ENCODE results near the gene HRH1.
"Not testable (repeated sequence)": the region's sequence is repeated elsewhere in the genome, so short reads cannot be mapped to it uniquely, and the experiment has no call there.

HRH1 gene

DNA sequence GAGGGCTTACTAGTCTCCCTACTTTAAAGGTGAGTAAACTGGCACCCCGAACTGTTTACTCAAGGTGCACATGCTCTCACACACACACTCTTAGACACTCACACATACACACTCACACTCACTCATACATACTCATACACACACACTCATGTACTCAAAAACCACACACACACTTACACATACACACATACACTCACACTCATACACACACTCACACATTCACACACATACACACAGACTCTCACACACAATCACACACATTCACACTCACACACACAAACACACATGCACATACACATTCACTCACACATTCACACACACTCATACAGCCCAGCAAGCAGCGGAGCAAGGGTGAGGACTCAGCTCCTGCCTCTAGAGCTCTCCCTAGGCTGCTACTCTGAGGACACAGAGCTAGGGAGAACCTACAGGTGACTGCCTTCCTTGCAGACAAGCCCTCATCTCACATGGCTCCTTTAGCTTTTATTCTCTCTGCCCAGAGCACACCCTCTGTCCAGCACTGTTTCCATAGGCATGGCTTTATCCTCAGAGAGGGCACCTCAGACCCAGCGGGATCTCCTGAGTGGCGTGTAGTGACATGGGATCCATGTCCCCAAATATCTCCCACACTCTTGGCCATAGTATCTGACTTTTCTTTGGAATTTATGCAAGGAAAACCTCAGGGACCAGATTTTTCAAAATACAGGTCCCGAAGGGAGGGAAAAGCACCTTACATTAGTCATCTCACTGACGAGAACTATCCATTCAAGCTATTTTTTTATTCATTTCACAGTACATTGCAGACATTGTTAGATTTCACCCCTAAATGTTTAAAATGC lies 91.8 kb downstream of the HRH1 start:
- no peak for DNase-seq

DNA sequence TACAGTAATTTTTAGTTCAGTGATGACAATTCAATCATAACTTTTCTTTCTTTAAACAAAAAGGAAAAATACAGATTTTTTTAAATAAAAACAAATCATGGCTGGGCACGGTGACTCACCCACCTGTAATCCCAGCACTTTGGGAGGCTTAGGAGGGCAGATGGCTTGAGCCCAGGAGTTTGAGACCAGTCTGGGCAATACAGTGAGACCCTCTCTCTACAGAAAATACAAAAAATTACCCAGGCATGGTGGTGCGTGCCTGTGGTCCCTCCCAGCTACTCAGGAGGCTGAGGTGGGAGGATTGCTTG lies 92.3 kb downstream of the HRH1 start:
- DNase-seq: no peak

- DNase-seq: peak; percentile 3
Observed at GRCh38 chr3:11247362-11247761, 93.1 kb downstream of the HRH1 start.

- no peak for DNase-seq
Observed at GRCh38 chr3:11248596-11248995, 94.3 kb downstream of the HRH1 start.

DNA sequence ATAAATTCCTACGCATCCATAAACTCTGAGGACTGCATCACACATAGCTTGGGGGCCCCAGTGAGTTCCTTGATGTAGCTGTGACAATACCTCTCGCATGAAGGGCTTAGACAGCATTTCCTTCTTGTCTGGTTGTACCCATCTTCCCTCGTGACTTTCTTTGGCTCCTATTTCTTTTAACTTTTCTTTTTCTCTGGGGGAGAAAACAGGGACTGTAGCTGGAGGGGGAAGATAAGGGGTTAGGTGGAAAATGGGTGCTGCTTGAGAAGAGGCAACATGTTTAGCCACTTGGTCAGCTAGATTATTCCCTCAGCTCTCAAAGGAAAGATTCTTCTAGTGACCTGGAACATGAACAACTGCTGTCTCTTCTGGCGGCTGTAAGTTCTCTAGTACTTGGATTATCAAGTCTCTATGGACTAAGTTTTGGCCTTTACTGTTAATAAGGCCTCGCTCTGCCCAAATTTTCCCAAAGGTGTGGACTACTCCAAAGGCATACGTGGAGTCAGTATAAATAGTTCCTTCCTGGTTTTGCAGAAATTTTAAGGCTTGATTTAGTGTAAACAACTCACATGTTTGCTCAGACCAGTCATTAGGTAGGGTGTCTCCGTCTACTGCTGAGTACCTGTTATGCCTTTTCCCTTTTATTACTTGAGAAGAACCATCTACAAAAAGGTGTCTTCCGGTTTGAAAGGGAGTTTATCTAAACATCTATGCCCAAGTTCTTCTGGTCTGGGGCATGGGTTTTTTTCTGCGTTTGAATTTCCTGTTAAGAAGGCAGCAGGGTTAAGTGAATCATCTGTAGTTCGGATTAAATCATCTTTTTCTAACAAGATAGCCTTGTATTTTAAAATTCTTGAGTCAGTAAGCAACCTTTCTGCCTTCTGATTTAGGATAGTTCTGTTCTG lies 96.9 kb downstream of the HRH1 start:
- DNase-seq: no peak

GRCh38 chr3:11251807-11252176 lies 97.5 kb downstream of the HRH1 start:
- DNase-seq: no peak

DNA sequence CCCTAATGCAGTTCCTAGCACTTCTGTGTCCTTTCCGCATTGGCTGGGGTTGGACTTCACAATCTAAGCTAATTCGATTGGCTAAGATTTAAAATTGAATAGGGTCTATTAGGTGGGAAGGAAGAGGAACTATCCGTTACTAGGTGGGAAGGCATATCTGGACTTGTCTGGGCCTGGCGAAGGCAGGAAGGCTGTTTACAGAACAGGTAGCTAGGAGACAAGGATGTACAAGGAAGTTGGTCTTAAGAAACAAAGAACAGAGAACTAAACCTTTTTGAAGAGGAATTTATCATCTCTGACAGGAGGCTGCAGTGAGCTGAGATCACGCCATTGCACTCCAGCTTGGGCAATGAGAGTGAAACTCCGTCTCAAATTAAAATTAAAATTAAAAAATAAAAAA lies 100.6 kb downstream of the HRH1 start:
- no peak for DNase-seq

DNA sequence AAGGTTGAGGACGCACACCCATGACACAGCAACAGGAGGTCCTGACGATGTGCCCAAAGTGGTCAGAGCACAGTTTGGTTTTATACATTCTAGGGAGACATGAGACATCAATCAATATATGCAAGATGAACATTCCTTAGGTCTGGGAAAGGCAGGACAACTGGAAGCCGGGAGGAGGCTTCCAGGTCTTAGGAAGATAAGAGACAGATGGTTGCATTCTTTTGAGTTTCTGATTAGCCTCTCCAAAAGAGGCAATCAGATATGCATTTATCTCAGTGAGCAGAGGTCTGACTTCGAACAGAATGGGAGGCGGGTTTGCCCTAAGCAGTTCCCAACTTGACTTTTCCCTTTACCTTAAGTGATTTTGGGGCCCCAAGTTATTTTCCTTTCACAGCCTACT lies 101.2 kb downstream of the HRH1 start:
- DNase-seq: not testable (repeated sequence)

GRCh38 chr3:11258958-11259357 lies 104.7 kb downstream of the HRH1 start:
- DNase-seq: no peak

DNA sequence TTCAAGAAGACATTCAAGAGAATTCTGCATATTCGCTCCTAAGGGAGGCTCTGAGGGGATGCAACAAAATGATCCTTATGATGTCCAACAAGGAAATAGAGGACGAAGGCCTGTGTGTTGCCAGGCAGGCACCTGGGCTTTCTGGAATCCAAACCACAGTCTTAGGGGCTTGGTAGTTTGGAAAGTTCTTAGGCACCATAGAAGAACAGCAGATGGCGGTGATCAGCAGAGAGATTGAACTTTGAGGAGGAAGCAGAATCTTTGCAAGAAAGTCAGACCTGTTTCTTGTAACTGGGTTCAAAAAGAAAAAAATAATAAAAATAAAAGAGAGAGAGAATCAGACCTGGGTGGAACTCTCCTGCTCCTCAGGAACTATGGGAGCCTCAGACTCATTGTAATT lies 106.2 kb downstream of the HRH1 start:
- no peak for DNase-seq

- no peak for DNase-seq
Observed at GRCh38 chr3:11269007-11269406, 114.7 kb downstream of the HRH1 start.

GRCh38 chr3:11271986-11272904 lies 118.0 kb downstream of the HRH1 start, which contains the start of gene ATG7:
Gene ATG7, plus strand, starts transcription at chr3:11272397. Its CDS starts 26,299 bp downstream, at chr3:11298696.
- DNase-seq: peak; percentile 69

DNA sequence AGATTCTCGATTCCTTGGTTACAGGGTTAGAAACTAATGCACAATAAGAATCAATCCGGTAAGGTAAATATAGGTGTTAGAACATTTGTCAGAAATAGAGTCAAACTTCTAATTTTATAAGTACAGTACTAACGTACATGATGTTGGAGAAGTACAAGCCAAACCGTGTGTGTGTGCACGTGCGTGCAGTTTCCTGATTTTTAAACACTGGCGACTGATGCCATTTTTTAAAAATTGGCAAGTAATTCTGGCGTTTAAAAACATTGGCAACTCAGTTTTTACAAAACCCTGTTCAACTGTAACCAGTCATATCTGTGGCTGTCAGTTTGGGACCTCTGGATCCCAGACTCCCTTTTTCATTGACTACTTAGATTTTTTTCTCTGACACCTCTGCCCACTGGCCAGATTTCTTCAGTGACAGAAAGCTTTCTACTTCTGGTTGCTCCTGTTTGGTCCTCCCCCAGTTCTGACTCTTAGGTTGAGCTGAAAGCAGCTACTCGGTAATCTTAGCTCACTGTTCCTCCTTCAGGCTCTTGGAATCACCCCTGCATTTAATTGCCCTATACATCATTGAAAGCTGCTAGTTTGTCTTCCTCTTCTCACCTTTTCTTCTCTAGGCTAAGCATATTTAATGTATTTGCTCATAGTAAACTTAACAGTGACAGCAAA lies 118.7 kb downstream of the HRH1 start:
- no peak for DNase-seq

DNA sequence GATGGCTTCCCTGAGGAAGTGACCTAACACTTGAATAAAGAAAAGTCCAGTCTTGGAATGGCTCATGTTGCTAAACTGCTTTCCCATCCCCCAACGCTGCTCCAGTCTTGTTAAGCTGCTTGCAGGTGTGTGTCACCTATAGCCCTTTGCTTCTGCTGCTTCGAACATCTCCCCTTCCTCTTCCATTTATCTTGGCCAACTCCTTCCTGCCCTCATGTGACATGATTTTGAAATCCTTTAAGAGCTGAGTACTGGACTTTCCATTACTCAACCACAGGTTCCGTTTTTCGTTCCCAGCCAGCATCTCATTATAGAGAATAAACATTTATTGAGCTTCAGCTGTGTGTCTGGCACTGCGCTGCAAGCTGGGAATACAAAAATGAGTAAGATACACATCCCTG lies 119.6 kb downstream of the HRH1 start:
- no peak for DNase-seq

DNA sequence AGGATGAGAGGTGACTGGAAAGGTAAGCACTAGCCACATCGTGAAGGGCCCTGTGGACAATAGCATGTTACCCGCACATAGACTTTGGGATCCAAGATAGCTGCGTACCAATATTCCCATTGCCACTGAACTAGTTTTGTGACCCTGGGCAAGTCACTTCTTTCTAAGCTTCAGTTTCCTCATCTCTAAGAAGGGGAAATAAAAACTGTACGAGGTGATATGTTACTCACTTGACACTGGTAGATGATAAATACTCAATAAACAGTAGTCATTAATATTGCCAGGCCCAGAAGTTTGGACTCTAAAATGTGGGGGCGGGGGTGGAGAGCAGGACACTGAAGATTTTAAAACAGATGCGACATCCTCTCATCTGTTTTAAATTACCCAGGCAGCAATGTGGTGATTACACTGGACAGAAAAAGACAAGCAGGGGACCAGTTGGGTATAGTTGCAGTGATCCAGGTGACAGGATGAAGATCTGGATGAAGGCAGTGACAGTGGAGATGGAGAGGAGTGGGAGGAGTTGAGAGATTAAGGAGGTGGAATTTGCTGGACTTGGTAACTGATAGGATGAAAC lies 120.4 kb downstream of the HRH1 start:
- DNase-seq: no peak

- no peak for DNase-seq
Observed at GRCh38 chr3:11275926-11276325, 121.6 kb downstream of the HRH1 start.

DNA sequence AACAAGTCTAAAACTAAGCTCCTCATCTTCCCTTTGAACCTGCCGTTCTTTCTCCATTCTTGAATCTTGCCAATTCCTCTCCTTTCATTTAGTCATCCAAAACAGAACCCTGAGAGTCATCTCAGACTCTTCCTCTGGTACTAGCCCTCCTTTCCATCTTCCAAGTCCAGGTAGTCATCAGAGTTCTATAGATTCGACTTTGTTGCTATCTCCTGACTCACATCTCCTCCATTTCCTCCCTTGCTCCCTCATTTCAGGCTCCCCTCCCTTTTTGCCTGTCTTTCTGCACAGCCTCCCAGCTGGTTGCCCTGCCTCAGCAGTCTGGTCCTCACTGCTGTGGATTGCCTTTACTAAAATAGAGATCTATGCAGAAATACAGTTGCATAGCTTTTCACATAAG lies 122.6 kb downstream of the HRH1 start:
- DNase-seq: no peak

GRCh38 chr3:11282250-11283138 lies 128.2 kb downstream of the HRH1 start:
- DNase-seq: peak; percentile 27

GRCh38 chr3:11283139-11283475 lies 128.8 kb downstream of the HRH1 start:
- DNase-seq: no peak

DNA sequence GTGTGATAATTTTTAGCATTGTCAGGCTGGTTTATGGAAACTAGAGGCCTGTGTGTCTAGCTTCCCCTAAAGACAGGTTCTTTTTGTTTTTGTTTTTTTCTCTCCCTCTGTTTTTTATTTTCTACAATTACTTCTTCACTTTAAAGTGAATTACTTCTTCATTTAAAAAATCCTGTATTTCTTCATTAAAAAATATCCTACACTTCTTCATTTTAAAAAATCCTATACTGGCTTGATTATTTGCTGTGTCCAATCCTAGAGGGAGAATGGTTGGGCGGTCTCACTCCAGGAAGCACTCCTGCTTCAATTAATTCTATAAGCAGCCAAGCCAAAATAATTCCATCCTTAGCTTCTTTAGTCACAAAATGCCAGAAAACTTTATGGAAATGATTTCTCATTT lies 129.7 kb downstream of the HRH1 start:
- DNase-seq: no peak

GRCh38 chr3:11285471-11285870 lies 131.2 kb downstream of the HRH1 start:
- no peak for DNase-seq
